GM10266 (cell line): ENCODE data around the gene PARN.

Source experiments
- DNase-seq: peaks from one replicate; pipeline ENCODE4 v3.0.0; 2012; ENCODE audit errors: extremely low spot score
- CTCF ChIP-seq: IDR thresholded peaks from 2 replicates; pipeline ENCODE4 v1.5.1; 2012; ENCODE audit warnings: mild to moderate bottlenecking, low read depth; ENCODE audit not compliant: control insufficient read depth, insufficient read depth; ENCODE audit errors: missing control alignments

PARN gene

GRCh38 chr16:14510581-14510938 is 119.5 kb downstream of the PARN start:
- TF ChIP-seq CTCF, result no peak
- DNase-seq, result no peak

DNA sequence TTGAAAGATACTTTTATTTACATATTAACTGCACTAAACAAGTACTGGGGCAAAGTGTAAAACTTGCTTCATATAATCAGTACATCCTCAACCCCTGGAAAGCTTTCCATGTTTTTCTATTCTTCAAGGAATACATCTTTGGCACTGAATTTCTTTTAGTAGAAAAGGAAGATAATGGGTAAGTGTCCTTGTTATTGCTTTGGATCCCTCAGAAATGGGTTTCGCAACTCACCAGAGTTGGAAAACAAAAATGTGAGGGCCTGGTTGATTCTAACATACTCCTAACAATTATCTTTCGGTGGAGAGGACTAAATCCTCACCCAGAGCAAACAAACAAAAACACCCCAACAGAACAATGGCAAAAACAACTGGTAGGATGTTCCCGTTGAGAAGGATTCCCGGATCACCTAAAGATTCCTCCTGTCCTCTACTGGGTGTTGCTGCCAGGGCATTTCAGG is 120.4 kb downstream of the PARN start:
- DNase-seq, result no peak
- TF ChIP-seq CTCF, result no peak

DNA sequence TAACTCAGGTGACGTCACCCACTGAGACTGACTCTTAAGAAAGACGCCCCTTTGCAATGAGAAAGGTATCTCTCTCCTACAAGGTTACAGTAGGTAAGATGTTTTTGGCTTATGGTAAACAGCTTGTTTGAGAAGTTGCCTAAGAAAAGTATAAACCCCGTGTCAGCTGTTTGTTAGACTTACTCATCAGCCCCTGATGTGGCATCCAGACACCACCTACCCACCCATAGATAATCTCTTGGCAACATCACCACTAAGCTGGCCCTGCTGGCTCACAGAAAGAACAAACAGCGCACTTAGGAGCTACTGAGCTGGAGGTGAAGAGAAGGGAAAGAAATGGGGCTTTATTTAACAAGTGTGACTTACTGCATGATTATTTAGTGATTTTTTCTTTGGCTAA is 121.0 kb downstream of the PARN start:
- no peak for TF ChIP-seq CTCF
- no peak for DNase-seq

- no peak for TF ChIP-seq CTCF
- no peak for DNase-seq
These were observed 124.2 kb downstream of the PARN start for GRCh38 chr16:14505846-14506245.

- TF ChIP-seq CTCF, result no peak
- DNase-seq, result peak; percentile 64
These were observed 126.9 kb downstream of the PARN start for GRCh38 chr16:14502932-14503741.

DNA sequence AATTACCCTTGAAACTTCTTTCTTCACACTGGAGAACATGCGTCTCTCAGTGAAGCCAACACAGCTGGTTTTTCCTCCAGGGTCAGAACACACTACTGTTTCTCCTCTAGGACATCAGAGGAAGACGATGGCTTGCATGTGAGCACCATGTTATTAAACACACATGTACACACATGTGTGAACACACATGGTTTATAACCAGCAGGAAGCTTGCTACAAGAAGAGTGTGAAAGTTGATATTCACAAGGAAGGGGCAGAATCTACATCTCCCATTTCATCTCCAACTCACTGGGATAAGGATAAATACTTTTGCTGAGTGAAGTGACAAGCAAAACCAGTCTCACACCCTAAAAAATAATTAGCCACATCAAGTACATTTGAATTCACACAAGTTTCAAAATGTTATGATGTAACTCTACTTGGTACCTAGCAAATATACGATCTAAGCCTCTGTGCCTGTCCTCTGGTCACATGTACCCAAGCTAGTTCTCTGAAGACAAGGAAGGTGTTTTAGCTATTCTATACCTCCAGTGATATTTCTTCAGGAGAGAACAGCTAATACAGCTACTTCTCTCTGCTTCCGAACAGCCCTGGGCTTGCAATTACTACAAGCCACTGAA is 127.7 kb downstream of the PARN start:
- TF ChIP-seq CTCF, result no peak
- DNase-seq, result no peak

DNA sequence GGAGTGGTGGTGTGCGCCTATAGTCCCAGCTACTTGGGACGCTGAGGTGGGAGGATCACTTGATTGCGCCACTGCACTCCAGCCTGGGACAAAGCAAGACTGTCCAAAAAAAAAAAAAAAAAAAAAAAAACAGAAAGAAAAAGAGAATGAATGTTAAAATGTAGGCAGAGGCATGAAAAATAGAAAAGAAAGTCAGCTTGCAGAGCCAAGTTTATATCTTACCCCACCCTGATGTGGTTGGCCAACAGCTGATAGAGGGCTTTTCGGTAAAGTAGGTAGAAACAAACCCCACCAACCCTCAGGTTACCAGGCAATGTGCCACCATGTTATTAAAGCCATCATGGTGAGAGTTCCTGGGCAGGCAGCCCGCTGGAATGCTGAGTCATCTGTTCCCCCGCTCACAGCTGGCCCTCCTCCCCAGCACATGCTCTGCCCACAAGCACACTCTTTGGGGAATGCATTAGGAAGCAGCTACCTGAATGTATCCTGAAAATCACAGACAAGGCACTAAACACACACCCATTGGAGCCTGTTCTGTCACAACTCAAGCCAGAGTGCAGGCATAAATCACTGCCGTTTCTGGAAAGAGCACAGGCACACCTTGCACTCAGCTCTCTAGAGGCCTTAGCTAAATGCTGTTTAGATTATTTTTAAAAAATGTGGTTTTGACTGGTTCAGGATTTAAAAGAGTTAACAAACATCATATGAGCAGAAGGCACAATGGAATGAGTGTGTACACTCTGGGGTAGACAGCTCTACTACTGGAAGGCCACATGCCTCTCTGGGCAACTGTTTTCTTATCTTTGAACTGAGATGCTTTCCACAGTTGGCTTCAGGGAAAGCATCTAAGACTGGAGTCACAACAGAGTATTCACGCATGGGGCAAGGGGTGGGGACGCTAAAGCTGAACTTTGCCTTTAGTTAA is 128.5 kb downstream of the PARN start:
- TF ChIP-seq CTCF, result no peak
- no peak for DNase-seq
